NOMO-1 treated with dmso at 0.1 percent for 144 hours (cell line): ENCODE results near the gene OTUB1.
"Not testable (repeated sequence)": the region's sequence is repeated elsewhere in the genome, so short reads cannot be mapped to it uniquely, and the experiment has no call there.

Experiments used
- DNase-seq: peaks from one replicate; lab custom pipeline; 2025; ENCODE audit not compliant: unreplicated experiment; lab: John Stamatoyannopoulos, UW

OTUB1 gene, protein sequence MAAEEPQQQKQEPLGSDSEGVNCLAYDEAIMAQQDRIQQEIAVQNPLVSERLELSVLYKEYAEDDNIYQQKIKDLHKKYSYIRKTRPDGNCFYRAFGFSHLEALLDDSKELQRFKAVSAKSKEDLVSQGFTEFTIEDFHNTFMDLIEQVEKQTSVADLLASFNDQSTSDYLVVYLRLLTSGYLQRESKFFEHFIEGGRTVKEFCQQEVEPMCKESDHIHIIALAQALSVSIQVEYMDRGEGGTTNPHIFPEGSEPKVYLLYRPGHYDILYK

GRCh38 chr11:63986156-63986931, at the start of gene OTUB1:
TSS of gene OTUB1 (plus strand) at chr11:63986438. CDS start at chr11:63986457, 19 bp downstream.
- peak; percentile 84 for DNase-seq

DNA sequence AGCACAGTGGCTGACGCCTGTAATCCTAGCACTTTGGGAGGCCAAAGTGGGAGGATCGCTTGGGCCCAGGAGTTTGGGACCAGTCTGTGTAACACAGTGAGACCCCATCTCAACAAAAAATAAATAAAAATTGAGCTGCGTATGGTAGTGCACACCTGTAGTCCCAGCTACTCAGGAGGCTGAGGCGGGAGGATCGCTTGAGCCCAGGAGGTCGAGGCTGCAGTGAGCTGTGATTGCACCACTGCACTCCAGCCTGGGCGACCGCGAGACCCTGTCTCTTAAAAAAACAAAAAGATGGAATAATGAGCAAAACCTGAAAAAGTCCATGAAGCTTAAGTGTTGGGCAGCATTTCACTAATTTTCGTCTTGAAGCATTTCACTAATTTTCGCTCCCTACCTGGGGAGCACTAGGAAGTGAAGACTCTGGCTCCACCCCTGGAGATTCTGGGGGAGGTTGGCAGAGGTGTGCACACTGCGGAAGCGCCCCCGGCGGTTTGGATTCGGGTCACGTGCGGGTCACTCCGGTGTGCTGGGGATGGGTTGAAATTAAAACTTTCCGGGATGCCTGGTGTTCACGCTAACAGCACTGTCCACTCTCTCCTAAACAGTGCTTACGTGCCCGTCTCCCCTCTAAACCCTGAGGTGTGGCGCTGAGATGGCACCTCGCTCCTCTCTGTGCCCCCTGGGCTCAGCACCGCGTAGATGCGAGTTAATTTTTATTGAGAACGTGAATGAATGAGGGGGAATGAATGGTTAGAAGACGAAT, 48.3 kb upstream of the OTUB1 start:
- no peak for DNase-seq

GRCh38 chr11:63938479-63939396, 47.5 kb upstream of the OTUB1 start, which contains the start of gene NAA40:
TSS of gene NAA40 (plus strand) at chr11:63939002. CDS start at chr11:63939097, 95 bp downstream.
- DNase-seq = peak; percentile 98

DNA sequence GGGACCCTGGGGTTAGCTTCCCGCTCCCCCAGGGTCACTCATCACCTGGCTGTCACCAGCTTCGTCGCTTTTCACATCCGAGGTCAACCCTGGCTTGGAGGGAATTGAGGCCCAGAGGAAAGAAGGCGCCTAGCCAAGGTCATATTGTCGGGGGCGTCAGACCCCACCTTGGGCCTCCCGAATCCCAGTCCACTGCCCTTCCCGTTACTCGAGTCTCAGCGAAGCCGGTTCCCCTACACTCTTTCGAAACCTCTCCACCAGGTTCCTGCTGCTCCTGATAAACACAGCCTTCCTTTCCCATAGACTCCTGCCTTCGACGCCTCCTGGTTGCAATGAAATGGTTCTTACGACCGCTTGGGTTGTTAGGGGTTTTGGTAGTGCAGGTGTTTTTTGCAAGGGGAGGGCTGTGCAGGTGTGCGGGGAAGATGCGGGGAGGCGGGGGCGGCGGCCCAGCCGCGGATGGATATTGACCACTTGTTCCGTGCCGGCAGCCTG, 46.8 kb upstream of the OTUB1 start:
- DNase-seq = no peak

DNA sequence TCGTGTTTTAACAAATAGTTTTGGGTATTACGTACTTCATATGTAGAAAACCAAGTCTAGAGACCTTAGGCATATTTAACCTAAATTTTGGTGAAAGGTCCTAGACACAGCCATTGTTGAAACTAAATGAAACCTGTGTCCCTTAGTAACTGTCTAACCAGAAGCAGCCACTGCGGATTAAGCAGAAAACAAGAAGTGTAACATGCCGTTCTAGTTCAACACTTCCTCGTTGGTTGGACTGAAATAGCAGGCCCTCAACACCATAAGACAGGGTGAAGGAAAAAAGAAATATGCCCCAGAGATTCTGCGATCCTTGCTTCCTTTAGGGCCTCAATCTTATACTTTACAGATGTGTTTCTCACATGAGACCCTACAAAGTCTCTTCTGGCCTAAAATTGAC, 45.5 kb upstream of the OTUB1 start:
- DNase-seq = peak; percentile 72

DNA sequence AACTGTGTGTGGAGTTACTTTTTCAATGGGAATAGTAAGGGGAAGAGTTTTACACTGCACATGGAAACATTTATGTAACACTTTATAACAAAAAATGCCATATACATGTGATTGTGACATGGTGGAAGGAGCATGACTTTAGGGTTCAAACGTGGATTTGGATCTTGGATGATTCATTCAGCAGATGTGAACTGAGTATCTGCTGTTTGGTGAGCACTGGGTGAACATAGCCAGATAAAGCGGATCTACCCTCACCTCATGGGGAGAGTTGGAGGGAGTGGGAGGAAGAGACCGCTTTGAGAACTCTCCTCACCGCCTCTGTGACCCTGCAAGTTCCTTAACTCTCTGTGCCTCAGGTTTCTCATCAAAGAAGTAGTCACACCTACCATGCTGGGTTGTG, 44.3 kb upstream of the OTUB1 start:
- DNase-seq = no peak

DNA sequence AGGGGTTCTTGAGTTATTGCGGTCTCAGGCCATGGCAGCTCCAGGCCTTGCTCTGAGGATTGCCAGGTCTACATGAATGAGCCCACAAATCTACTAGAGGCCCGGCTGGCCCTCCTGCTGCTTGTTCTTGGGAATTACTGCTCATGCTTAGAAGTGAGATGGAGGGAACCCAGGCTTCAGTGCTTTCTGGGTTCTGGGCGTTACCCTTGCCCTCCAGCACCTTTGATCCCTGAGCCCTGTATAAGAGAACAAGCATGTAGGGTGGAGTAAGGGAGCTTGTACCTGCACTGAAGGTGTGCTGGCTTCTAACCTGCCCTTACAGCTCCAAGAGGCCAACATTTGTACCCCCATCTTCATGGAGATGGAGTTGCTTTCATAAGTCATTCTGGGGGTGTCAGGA, 43.4 kb upstream of the OTUB1 start:
- no peak for DNase-seq

DNA sequence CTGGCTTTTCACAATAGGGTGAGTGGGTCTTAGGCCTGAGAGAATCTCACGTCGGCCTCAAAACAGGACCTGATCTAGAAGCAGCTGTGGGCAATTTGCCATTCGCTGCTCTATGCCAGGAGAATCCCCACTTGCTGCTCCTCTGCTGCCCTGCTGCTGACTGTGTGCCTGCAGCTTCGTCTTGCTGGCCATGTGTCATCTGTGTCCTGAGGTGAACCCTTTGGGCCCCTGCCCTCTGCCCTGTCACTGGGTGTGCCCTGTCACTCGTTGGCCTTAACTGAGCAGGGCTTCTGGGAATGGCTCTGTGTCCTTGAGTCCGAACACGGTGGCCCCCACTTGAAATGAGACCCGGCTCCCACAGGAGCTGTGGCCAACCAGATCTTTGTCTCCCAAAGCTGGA, 41.3 kb upstream of the OTUB1 start:
- no peak for DNase-seq

DNA sequence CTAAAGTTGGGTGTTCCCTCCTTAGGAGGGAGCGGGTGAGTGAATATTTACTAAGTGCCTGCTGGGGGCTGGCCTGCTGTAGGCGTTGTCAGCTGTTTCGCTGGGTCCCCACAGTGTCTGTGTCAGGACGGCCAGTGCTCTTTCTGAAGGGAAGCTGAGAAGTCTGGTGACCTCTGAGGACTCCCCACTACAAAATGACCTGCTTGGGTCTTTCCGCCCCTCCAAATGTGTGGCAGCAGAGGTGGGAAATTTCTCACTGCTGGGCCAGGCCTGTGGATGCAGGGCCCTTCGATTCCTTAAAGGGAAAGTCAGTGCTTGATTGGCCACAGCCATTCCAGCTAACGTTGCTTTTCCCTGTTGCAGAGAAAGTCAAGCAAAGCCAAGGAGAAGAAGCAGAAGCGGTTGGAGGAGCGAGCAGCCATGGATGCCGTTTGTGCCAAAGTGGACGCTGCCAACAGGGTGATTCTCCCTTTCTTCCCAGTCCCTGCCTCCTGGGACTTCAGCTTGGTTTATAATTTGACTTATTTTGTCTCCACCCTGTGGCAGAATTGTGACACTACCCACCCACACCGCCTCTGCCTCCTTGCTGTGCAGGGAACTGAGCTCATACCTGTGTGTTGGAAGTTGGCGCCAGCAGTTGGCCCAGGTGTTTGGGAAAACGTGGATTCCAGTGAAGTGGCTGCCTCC, 40.6 kb upstream of the OTUB1 start:
- DNase-seq = no peak

DNA sequence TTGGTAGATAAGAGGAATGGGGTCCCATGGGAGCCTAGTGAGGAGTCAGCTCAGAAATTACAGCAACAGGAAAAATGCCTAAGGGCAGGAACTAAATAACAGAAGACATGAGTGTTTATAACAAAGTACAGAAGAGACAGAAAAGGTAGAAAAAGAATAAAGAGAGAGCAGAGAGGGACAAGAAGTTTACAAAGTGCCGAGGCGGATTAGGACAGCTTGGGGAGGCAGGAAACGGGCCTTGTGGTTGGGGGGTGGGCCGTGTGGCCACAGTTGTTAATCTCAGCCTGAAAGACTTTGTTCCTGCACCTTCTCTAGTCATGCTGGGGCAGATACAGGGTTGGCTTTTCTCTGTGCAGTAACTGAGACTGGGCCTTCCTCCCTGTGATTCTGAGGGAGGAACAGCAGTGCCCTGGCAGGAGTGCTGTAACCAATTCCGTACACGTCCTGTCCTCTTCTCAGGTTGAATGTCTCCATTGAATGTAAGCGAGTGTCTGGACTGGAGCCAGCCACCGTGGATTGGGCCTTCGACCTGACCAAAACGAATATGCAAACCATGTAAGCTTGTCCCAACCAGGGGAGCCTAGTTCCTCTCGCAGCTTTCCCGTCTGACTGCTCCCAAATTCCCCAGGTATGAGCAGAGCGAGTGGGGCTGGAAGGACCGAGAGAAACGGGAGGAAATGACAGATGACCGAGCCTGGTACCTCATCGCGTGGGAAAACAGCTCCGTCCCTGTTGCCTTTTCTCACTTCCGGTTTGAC, 34.3 kb upstream of the OTUB1 start:
- no peak for DNase-seq

GRCh38 chr11:63952570-63952969, 33.7 kb upstream of the OTUB1 start:
- no peak for DNase-seq

- DNase-seq = no peak
Observed at GRCh38 chr11:63958008-63958407, 28.2 kb upstream of the OTUB1 start.

DNA sequence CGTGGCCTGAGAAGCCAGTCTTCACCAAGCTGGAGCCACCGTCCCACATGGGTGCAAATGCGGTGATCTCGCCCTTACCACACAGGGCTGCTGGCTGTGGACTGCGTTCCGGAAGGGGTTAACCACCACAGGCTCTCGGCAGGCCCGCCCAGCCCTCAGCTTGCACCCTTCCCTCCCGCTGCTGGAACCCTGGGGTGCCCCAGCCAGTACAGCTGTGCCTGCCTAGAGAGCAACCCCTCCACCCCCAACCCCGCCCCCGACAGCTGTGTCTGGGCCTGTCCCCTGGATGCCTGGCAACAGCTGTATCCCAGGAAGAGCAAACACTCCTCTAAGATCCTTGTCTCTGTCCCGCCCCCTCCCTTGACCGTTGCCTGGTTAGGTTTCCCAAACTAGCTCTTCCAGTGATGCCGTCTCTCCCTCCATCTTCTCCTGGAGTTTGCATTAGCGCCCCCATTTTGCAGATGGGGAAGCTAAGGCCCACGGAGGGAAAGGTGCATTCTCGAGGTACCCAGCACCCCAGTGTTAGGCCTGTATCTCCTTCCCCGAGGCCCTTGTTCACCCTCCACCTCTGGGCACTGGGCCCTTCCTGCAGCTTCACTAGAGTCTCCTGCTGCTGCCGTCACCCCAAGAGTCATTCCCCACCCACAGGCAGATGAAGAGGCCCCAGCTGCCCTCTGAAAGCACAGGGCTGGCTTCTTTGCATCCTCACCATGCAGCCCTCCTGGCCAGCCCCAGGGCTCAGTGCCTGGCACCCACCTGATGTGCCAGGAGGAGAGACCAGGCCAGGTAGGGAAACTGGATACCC, 24.4 kb upstream of the OTUB1 start:
- DNase-seq = no peak

DNA sequence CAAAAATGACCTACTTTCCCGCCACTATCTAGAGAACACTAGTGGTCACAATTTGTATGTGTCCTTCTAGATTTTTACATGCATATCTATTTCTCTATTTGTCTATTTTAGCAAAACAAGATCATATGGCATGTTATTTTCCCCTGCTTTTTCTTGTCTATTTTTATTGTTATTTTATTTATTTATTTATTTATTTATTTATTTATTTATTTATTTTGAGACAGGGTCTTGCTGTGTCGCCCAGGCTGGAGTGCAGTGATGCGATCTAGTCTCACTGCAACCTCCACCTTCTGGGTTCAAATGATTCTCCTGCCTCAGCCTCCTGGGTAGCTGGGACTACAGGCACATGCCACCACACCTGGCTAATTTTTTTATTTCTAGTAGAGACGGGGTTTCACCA, 22.3 kb upstream of the OTUB1 start:
- DNase-seq = not testable (repeated sequence)

DNA sequence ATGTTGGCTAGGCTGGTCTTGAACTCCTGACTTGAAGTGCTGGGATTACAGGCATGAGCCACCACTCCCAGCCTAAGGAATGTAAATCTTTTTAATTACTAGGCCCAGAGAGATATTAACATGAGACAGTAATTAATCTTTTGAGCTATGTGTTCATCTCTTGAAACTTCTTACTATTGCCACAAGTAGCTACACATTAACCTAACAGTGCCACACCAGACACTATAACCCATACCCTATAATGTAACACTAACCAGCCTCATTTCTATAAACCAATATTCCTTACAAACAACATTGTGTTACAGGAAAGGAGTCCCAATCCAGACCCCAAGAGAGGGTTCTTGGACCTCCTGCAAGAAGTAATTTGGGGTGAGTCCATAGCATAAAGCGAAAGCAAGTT, 19.8 kb upstream of the OTUB1 start:
- no peak for DNase-seq

- DNase-seq = no peak
Observed at GRCh38 chr11:63969461-63969860, 16.8 kb upstream of the OTUB1 start.

GRCh38 chr11:63970902-63971301, 15.3 kb upstream of the OTUB1 start:
- DNase-seq = no peak

DNA sequence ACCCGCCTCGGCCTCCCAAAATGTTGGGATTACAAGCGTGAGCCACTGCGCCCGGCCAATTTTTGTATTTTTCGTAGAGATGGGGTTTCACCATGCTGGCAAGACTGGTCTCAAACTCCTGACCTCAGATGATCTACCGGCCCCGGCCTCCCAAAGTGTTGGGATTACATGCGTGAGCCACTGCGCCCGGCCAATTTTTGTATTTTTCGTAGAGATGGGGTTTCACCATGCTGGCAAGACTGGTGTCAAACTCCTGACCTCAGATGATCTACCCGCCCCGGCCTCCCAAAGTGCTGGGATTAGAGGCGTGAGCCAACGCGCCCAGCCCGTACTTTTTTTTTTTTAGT, 12.4 kb upstream of the OTUB1 start:
- DNase-seq = not testable (repeated sequence)
